ENCODE results near the gene GALNTL6.
"Not testable (repeated sequence)": the region's sequence is repeated elsewhere in the genome, so short reads cannot be mapped to it uniquely, and the experiment has no call there.

Gene GALNTL6

DNA sequence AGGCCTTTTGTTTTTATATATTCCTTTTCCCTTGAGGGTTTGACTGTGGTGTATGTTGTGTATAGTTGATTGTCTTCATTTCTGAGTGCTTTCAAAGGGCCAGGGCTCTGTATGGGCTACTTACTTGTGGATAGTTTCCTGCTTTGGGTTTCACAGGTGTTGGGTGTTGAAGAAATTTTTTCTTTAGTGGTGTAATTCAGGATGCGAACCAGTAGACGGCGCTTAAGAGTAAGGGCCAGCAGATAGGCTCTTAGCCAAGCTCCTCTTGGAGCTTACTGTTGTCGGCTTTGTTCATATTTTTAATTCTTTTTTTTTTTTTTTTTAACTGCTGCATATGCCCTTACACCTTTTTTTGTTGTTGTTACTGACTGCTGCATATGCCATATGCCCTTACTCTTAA, 1079.1 kb downstream of the GALNTL6 start:
- DNase-seq, result no peak

DNA sequence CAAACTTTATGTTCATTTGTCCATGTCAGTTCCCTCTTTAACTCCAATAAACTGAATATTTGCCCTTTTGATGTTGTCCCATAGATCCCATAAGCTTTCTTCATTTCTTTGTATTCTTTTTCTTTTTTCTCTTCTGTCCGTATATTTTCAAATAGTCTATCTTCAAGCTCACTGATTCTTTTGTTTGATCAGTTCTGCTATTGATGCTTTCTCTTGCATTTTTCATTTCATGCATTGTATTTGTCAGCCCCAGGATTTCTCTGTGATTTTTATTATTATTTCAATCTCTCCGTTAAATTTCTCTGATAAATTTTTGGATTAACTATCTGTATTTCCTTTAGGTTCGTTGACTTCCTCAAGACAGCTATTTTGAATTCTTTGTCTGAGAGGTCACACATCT, 1082.5 kb downstream of the GALNTL6 start:
- DNase-seq, result no peak

DNA sequence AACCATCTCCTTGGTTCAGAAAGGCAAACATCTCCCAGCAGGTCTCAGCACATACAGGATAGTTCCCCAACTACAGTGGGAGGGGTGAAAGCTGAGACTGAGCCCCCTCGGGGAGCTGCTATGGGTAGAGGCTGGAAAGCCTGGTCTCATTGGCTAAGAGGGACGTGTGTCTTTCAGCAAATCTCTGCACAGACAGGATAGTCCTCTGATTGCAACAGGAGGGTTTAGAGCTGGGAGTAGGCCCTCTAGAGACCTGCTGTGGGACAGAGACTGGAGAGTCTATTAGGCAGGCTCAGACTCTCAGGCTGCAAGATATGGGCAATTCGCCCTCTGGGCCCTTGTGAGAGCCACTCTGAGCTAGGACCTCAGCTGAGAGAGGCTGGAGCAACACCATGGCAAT, 1083.8 kb downstream of the GALNTL6 start:
- DNase-seq, result no peak

DNA sequence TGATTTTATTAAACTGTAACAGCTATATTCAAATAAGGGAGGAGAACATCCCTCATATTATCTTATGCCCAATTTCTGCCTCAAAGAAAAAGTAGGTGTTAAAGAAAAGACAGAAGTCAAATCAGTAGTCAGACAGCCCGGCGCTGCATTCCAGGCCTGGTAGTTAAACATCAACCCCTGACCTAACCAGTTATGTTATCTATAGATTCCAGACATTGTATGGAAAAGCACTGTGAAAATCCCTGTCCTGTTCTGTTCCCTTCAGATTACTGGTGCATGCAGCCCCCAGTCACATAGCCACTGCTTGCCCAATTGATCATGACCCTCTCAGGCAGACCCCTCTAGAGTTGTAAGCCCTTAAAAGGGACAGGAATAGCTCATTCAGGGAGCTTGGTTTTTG, 1085.5 kb downstream of the GALNTL6 start:
- DNase-seq, result no peak

DNA sequence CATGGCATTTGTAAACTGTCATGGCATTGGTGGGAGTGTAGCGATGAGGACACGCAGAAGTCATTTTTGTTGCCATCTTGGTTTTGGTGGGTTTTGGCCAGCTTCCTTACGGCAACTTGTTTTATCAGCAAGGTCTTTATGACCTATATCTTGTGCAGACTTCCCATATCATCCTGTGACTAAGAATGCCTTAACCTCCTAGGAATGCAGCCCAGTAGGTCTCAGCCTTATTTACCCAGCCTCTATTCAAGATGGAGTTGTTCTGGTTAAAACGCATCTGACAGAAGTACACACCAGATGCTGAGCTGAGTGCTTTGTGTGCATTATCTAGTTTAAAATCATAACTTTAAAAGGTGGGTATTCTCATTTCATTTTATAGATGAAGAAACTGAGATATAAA, 1086.7 kb downstream of the GALNTL6 start:
- DNase-seq, result no peak

DNA sequence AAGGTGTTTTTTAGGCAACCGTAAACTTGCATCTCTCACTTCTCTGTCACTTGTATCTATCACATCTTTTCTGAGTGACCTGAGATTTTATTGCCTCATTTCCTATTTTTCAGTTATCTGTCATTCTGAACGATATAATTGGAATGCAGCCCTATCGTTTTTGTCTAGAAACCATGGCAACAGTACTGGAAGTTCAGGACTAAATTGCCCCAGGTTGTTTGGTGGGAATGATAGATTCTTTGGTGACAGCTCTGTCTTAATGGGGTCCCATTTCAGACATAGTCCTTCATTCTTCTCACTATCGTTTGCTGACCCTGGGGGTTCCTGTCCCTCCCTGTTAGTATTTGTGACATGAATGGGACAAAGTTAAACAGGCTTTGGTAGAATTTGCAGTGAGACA, 1087.7 kb downstream of the GALNTL6 start:
- no peak for DNase-seq

DNA sequence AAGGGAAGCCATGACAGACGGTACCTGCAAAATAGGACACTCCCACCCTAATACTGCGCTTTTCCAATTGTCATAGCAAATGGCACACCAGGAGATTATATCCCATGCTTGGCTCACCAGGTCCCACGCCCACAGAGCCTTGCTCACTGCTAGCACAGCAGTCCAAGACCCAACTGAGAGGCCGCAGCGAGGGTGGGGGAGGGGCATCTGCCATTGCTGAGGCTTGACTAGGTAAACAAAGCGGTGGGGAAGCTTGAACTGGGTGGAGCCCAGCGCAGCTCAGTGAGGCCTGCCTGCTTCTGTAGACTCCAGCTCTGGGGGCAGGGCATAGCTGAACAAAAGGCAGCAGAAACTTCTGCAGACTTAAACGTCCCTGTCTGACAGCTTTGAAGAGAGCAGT, 1099.3 kb downstream of the GALNTL6 start:
- not testable (repeated sequence) for DNase-seq

DNA sequence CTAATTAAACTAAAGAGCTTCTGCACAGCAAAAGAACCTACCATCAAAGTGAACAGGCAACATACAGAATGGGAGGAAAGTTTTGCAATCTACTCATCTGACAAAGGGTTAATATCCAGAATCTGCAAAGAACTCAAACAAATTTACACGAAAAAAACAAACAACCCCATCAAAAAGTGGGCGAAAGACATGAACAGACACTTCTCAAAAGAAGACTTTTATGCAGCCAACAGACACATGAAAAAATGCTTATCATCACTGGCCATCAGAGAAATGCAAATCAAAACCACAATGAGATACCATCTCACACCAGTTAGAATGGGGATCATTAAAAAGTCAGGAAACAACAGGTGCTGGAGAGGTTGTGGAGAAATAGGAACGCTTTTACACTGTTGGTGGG, 1104.2 kb downstream of the GALNTL6 start:
- DNase-seq, result not testable (repeated sequence)

DNA sequence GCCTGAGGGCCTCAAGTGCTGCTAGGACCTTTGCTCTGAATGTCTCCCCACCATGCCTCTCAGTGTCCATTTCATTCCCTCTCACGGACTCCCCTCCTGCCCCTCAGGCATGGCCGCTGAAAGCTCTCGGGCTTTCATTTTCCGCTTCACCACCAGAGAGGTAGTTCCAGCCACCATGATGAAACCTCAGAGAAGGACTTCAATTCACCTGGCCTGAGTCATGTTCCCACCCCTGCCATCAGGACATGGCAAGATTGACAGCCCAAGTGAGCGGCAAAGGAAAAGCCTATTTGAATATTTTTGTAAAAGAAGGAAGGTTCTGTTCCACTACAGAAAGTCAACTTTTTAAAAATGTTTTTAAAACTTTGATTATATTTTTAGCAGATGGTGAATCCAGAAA, 1106.1 kb downstream of the GALNTL6 start:
- DNase-seq, result no peak

DNA sequence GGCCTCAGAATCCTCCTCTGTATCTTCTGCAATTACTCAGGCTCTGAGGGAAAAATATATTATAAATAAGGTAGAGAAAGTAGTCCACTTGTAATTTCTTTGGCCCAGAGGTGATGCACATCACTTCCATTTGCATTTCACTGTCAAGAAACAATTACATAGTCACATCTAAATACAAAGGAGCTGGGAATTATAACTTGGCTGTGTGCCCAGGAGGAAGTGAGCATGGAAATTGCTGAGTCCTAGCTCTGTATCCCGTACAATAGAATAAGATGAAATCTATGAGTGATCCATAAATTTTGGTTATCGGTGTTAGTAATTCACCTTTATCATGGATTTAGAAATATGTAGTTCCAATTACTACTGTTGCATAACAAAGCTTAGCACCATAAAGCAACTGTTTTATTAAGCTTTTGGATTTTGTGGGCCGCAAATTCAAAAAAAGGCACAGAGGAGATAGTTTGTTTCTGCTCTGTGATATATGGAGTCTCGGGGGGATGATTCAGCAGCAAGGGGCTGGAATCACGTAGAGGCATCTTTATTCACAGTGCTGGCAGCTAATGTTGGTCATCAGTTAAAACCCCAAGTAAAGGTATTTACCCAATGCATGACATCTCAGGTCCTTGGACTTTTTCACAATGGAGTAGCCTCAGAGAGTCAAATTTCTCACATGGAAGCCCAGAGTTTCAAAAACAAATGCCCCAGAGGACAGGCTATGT, 1114.1 kb downstream of the GALNTL6 start:
- no peak for DNase-seq

DNA sequence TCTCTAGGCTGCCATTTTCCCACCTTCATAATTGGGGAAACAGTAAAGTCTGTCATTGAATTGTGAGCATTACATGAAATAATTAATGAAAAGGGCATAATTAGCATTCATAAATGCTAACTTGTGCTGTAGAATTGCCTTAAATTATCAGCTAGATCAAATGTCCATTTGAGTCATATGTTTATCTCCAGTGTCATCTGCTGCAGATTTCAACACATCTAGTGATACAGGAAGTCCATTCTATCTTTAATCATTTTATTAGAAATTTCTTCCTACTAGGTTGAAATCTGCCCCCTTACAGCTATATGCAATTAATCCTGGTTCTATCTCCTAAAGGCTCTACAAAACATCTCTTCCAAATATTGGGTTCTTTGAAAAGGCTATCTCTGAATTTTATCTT, 1115.1 kb downstream of the GALNTL6 start:
- no peak for DNase-seq

DNA sequence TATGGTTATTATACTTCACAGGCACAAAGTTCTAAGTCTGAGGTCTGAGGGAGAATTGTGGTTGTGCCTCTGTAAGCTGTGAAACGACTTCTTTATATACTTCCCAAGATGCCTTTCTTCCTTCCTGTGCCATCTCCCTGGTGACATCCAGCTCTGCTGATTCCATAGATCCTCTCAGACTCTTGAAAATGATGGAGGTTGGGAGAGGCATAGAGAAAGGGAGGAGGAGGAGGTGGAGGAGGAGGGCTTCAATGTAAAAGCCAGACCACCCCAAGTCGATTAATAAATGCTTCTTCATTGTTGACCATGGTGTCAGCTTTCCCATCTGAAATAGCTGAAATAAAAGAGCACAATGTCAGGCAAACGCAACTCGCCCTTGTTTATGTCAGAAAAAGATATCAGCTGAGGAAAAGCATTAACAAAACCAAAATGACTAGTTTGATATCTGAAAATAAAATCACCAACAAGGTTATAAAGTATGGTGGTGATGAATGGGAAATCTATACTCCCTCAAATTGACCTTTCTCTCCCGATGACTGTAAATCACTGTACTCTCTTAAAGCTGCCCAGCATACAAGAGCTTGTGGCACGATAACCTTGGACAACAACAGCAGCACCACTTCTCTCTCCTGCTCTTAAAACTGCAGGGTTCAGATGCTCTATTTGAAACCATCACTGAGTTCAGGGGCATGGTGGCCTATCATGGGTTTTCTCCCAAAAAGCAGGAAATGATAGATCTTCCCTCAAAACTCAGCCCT, 1125.0 kb downstream of the GALNTL6 start:
- no peak for DNase-seq

DNA sequence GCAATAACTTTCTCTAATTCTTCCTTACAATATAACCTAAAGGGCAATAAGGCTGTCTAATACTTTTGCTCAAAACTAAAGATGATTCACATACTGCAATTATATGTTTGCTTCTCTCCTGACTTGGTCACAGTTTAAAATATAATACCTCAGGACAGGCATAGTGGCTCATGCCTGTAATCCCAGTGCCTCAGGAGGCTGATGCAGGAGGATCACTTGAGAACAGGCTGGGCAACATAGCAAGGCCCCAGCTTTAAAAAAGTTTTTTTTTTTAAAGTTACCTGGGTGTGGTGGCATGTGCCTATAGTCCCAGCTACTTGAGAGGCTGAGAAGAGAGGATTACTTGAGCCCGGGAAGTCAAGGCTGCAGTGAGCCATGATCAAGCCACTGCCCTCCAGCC, 1125.7 kb downstream of the GALNTL6 start:
- DNase-seq, result no peak

DNA sequence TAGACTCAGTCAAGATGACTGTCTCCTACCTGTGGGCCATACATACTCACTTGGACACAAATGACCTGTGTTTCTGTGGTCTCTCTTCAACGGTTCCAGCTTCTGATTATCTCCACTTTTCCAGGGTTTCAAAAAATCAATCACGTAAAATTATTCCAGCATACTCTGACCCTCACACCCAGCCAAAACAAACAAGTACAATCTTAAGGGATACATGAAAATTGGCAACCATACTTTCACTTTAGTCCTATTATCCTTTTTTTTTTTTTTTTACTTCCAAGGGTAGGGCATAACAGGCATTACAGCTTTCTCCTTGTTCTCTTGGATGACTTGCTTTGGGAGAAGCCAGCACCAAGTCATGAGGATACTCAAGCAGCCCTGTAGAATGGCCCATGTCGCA, 1129.6 kb downstream of the GALNTL6 start:
- DNase-seq, result no peak

DNA sequence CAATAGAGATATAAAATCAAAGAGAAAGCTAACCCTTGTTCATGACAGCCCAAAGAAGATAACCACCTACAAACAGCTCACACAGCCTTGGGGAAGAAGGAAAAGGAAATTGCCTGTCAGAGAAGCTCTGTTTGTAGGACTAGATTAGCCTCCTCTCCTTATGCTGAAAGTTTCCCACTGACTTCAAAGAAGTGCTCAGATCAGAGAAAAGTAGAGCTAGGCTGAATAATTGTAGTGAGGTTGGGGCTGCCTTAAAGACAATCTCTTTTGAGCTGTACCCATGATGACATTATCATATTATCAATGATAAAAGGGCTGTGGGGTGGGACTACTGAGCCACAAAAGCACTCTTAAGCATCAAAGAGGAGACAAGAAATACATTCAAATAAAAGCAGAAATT, 1132.4 kb downstream of the GALNTL6 start:
- no peak for DNase-seq

DNA sequence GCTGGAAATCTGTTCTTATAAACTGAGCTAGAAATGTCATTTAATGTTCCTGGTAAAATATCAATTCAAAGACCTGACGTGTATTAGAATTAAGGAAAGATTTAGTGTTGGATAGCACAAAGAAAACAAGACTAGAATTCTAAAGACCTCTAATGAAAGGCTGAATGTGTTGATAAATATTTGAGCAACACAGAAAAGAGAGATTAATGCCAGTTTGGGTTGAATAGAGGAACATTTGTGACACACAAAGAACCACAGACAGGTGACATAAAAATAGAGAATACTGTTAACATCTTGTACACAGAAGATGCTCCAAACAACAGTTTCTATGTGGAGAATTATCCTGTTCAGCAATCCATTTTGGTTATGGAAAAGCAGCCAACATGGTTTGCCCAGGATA, 1133.3 kb downstream of the GALNTL6 start:
- DNase-seq, result no peak

DNA sequence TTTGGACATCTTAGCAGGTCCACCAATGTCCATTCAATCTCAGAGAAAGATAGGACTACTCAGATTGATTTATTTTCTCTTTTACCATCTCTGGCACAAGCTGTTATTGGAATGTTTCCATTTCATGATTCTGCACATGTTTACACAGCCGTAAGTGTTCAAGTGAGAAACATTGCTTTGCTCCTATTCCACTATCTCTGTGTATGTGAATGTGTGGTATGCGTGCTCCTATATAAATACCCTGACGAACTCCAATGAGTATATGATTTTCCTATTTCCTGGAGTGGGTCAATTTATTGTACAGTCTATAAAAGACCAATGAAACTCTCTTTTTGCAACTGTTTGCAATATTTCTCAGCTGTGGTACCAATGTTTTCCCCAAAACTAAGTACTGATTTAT, 1134.4 kb downstream of the GALNTL6 start:
- DNase-seq, result no peak

DNA sequence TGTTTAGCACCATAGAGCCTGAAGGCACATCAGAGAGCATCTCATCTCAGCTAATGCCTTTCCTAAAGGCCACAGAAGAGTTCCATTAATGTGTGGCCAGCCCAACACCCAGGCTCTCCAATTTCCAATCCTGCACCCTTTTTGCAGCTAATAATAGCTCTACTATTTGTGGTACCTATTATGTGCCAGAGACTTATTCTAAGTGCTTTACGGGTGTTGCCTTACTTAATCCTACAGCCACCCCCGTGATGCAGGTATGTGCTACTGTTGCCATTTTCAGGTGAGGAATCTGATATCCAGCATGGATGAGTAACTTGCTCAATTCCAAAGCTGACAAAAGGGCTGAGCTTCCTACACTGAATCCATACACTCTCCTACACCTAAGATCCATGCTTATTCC, 1137.8 kb downstream of the GALNTL6 start:
- no peak for DNase-seq

DNA sequence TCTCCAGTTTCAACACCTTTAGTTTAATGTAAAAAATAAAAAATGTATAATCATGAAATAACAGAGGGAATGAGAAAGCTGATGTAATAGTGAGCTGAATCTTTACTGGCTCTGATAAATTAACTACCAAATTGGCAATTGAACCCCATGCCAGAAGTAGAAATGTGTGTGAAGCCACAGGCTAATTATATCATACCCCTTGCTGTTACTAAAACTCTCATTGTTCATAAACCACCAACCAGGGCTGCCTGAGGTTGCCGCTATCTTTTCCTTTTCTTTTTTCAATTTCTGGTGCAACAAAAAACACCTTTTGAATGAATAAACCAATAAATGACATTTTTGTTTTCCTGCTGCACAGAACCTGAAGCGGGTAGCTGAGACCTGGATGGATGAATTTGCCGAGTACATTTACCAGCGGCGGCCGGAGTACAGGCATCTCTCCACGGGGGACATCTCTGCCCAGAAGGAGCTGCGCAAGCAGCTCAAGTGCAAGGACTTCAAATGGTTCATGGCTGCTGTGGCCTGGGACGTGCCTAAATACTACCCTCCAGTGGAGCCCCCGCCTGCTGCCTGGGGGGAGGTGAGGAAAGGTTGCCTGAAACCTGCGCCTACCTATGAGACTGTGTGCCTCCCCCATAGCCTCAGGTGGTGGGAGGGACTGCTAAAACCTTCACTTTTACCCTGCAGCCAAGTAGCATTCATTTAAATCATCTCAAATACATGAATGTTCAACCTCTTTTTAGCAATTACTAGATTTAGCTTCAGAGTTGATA, 1138.7 kb downstream of the GALNTL6 start:
- no peak for DNase-seq

DNA sequence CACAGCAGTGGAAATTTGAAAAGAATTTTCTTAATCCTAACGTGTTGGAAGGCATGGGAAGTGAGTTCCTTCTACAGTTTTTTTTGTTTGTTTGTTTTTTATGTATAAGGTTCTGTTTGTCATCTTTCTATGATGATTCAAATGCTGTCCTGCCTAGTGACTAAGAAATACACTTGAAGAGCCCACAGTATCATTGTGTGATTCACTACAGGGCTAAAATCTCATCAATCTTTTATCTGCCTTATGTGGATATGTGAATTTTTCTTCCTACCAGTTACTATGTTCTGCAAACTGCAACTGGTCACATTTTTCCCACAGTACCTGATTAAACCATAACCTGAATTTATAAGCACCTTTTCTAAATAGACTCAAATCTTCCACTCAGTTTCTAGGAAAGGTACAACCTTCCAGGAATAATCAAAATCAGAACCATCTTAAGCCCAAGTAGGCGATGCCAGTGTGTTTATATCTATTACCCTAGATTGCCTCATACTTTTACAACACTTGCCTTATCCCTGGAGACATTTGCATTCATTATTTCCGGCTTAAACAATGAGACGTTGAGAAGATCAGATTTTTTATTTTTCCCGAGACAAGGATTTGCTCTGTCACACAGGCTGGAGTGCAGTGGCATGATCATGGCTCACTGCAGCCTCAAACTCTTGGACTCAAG, 1140.8 kb downstream of the GALNTL6 start:
- DNase-seq, result no peak

DNA sequence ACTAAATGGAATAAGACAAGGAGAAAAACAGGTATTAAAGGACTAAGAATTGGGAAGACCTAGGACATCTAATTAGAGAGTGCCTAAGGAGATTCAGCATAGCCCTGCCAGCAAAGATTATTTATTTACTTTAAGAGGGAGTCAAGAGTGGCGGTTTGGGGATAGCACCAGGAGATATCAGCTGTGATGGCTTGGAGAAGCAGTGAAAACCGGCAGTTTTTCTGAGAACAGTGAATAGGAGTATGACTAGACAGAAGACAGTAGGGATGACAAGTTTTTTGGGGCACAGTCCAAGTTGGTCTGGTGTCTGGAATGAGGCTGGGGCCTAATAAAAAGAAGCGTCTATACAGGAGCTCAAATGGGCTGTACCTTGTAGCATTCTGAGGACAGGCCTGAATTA, 1143.1 kb downstream of the GALNTL6 start:
- DNase-seq, result not testable (repeated sequence)

DNA sequence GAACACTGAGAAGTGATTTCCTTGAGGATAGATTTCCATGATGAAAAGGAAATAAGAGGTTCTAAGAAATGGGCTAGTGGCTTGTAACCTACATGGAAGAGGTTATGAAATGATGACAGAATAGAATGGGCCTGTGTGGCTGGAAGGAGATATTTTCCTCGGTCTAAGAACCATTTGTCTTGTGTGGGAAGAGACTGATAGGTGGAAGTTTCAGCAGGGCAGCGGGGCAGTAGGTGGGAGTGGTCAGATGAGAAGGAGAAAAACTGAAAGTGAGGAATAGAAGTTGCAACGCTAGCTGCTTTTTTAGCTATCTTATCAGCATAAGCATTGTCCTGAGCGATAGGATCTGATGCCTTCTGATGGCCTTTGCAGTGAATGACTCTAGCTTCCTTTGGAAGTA, 1144.0 kb downstream of the GALNTL6 start:
- no peak for DNase-seq
